Type B pancreatic cell (in vitro differentiated cells): ENCODE results near the gene NUDT8. TPM values are rescaled to one million over a fixed set of nuclear protein-coding genes. Genes with fewer than 3 reads are reported as not detected.
"Not testable (repeated sequence)": the region's sequence is repeated elsewhere in the genome, so short reads cannot be mapped to it uniquely, and the experiment has no call there.

Source experiments
- DNase-seq: peaks from one replicate; pipeline ENCODE4 v3.0.0; 2021; ENCODE audit warnings: mixed read lengths; ENCODE audit not compliant: unreplicated experiment; ENCODE audit errors: extremely low spot score
- H3K27ac Mint-ChIP-seq: 2 replicates; pipeline ENCODE4 v1.8.0; 2021; ENCODE audit warnings: mild to moderate bottlenecking, mixed read lengths
- H3K27me3 Mint-ChIP-seq: 2 replicates; pipeline ENCODE4 v1.8.0; 2021; ENCODE audit warnings: mixed read lengths
- H3K36me3 Mint-ChIP-seq: 2 replicates; pipeline ENCODE4 v1.8.0; 2021; ENCODE audit warnings: mixed read lengths
- H3K4me1 Mint-ChIP-seq: one replicate; pipeline ENCODE4 v1.8.0; 2021; ENCODE audit warnings: mixed read lengths; ENCODE audit not compliant: unreplicated experiment
- H3K4me3 Mint-ChIP-seq: 2 replicates; pipeline ENCODE4 v1.8.0; 2021; ENCODE audit warnings: mild to moderate bottlenecking, mixed read lengths
- H3K9me3 Mint-ChIP-seq: 2 replicates; pipeline ENCODE4 v1.8.0; 2021; ENCODE audit warnings: mixed read lengths
- CTCF ChIP-seq: fragments of 200-600 bp; sonication (generic); conservative IDR thresholded peaks from 2 replicates; pipeline ENCODE4 v1.5.0; 2021; ENCODE audit warnings: antibody characterized with exemption, mild to moderate bottlenecking
- total RNA-seq: library from RNA; stranded (reverse); gene quantifications from 2 replicates; pipeline ENCODE4 v1.2.1, GENCODE V29; 2021; ENCODE audit warnings: low replicate concordance

Gene NUDT8
- total RNA-seq, 1 donor from 2014 or later, result 10.3 TPM

- no peaks in the 10 kb centered on the region for H3K36me3 Mint-ChIP-seq
- H3K27me3 Mint-ChIP-seq, result peaks cover 15% of the 10 kb centered on the region
- H3K4me1 Mint-ChIP-seq, result peaks cover 10% of the 10 kb centered on the region
- no peak for TF ChIP-seq CTCF
- no peak overlapping the region for H3K4me3 Mint-ChIP-seq
- no peaks in the 10 kb centered on the region for H3K9me3 Mint-ChIP-seq
- no peak for DNase-seq
- H3K27ac Mint-ChIP-seq, result peak overlapping the region; percentile 4
Measured at GRCh38 chr11:67601098-67601497, 28.6 kb downstream of the NUDT8 start.

GRCh38 chr11:67600324-67601029 is 29.3 kb downstream of the NUDT8 start:
- H3K27me3 Mint-ChIP-seq, result peaks cover 15% of the 10 kb centered on the region
- H3K4me1 Mint-ChIP-seq, result peaks cover 10% of the 10 kb centered on the region
- H3K9me3 Mint-ChIP-seq, result no peaks in the 10 kb centered on the region
- H3K36me3 Mint-ChIP-seq, result no peaks in the 10 kb centered on the region
- TF ChIP-seq CTCF, result no peak
- peak overlapping the region; percentile 4 for H3K27ac Mint-ChIP-seq
- H3K4me3 Mint-ChIP-seq, result no peak overlapping the region
- DNase-seq, result no peak

- DNase-seq, result no peak
- H3K4me1 Mint-ChIP-seq, result peaks cover 4% of the 10 kb centered on the region
- no peak overlapping the region for H3K27ac Mint-ChIP-seq
- no peaks in the 10 kb centered on the region for H3K36me3 Mint-ChIP-seq
- no peak for TF ChIP-seq CTCF
- H3K27me3 Mint-ChIP-seq, result peaks cover 11% of the 10 kb centered on the region
- H3K4me3 Mint-ChIP-seq, result no peak overlapping the region
- no peaks in the 10 kb centered on the region for H3K9me3 Mint-ChIP-seq
Measured at GRCh38 chr11:67599149-67599548, 30.6 kb downstream of the NUDT8 start.

GRCh38 chr11:67597963-67598362 is 31.8 kb downstream of the NUDT8 start:
- not testable (repeated sequence) for H3K4me3 Mint-ChIP-seq, H3K27ac Mint-ChIP-seq, H3K36me3 Mint-ChIP-seq, H3K27me3 Mint-ChIP-seq, H3K4me1 Mint-ChIP-seq, H3K9me3 Mint-ChIP-seq, DNase-seq

GRCh38 chr11:67597458-67597857 is 32.3 kb downstream of the NUDT8 start:
- not testable (repeated sequence) for H3K4me1 Mint-ChIP-seq, H3K9me3 Mint-ChIP-seq, H3K4me3 Mint-ChIP-seq, H3K36me3 Mint-ChIP-seq, H3K27me3 Mint-ChIP-seq, H3K27ac Mint-ChIP-seq, DNase-seq

- H3K4me3 Mint-ChIP-seq, result no peak overlapping the region
- H3K4me1 Mint-ChIP-seq, result peaks cover 8% of the 10 kb centered on the region
- H3K27ac Mint-ChIP-seq, result no peak overlapping the region
- H3K36me3 Mint-ChIP-seq, result no peaks in the 10 kb centered on the region
- no peak for TF ChIP-seq CTCF
- no peak for DNase-seq
- H3K9me3 Mint-ChIP-seq, result no peaks in the 10 kb centered on the region
- H3K27me3 Mint-ChIP-seq, result peaks cover 4% of the 10 kb centered on the region
Measured at GRCh38 chr11:67596753-67597300, 32.9 kb downstream of the NUDT8 start.
